GM12878 (cell line): ENCODE measurements around the gene TP53BP1. TPM values are rescaled to one million over a fixed set of nuclear protein-coding genes. Genes with fewer than 3 reads are reported as not detected.
"Not testable (repeated sequence)": the region's sequence is repeated elsewhere in the genome, so short reads cannot be mapped to it uniquely, and the experiment has no call there.

ENCODE experiments used
- ATAC-seq: fragments of 200-7000 bp; cut with Tn5 transposase; 3 replicates; pipeline ENCODE4 v1.9.1; 2020; ENCODE audit warnings: mild to moderate bottlenecking, moderate library complexity
- BruUV-seq: library from RNA; stranded (reverse); fragments of 400-500 nt; replicated peaks from 2 replicates; lab custom pipeline; 2021; lab: Mats Ljungman, UMichigan
- CTCF ChIA-PET: fragments of 300-600 bp; sonication (Branson Sonifier 250); formaldehyde crosslinking; extraction: SDS; loops from one replicate; lab custom pipeline; 2021; ENCODE audit warnings: inconsistent platforms; lab: Yijun Ruan, JAX
- POLR2A ChIA-PET: fragments of 350-600 bp; formaldehyde crosslinking; extraction: SDS; loops from one replicate; lab custom pipeline; 2021; ENCODE audit warnings: inconsistent platforms; lab: Charles Lee
- RAD21 ChIA-PET: fragments of 300-600 bp; sonication (Branson Sonifier 250); formaldehyde crosslinking; loops from one replicate; lab custom pipeline; 2023; ENCODE audit warnings: antibody characterized with exemption; ENCODE audit not compliant: unreplicated experiment; lab: Charles Lee
- SMC1A ChIA-PET: fragments of 300-600 bp; sonication (Branson Sonifier 250); formaldehyde crosslinking; loops from one replicate; lab custom pipeline; 2023; ENCODE audit not compliant: unreplicated experiment, uncharacterized antibody; lab: Charles Lee
- DNase-seq: peaks from one replicate; pipeline ENCODE4 v3.0.0-alpha.2; 2011; ENCODE audit warnings: low read depth, low spot score
- FAIRE-seq: peaks from 3 replicates; lab custom pipeline; 2011; peaks lifted over from hg19 to GRCh38; lab: Jason Lieb, UNC
- H2AFZ ChIP-seq: 2 replicates; pipeline ENCODE4 v1.6.0; 2011; ENCODE audit warnings: low read depth, low read length, control low read depth; ENCODE audit not compliant: control insufficient read depth
- H3K27ac ChIP-seq: 2 replicates; pipeline ENCODE4 v1.5.1; 2011; ENCODE audit warnings: control low read depth; ENCODE audit not compliant: control insufficient read depth, insufficient read depth
- H3K27me3 ChIP-seq, 2 experiments: replicated peaks in 1 of 2; 2 replicates each; pipeline versions ENCODE4 v1.6.0 to v1.6.1; 2011; ENCODE audit warnings: low read length in 1 of 2; ENCODE audit not compliant: control insufficient read depth in 2 of 2, insufficient read depth in 2 of 2
- H3K36me3 ChIP-seq, 2 experiments: 2 replicates each; pipeline ENCODE4 v1.5.1; 2011; ENCODE audit warnings: low read length in 1 of 2; ENCODE audit not compliant: control insufficient read depth in 2 of 2, insufficient read depth in 2 of 2
- H3K4me1 ChIP-seq: 2 replicates; pipeline ENCODE4 v1.6.1; 2011; ENCODE audit warnings: mild to moderate bottlenecking, low read length, moderate library complexity, mixed read lengths; ENCODE audit not compliant: control insufficient read depth, insufficient read depth
- H3K4me2 ChIP-seq: 2 replicates; pipeline ENCODE4 v1.6.0; 2011; ENCODE audit warnings: control low read depth; ENCODE audit not compliant: control insufficient read depth, insufficient read depth
- H3K4me3 ChIP-seq: fragments of 200-600 bp; sonication (generic); 2 replicates; pipeline ENCODE4 v1.5.1; 2016
- H3K79me2 ChIP-seq: 2 replicates; pipeline ENCODE4 v1.6.0; 2011; ENCODE audit warnings: low read length; ENCODE audit not compliant: control insufficient read depth, insufficient read depth
- H3K9ac ChIP-seq: 2 replicates; pipeline ENCODE4 v1.8.0; 2011; ENCODE audit warnings: low read length, control low read depth, mixed read lengths; ENCODE audit not compliant: control insufficient read depth, insufficient read depth
- H3K9me3 ChIP-seq: replicated peaks from 3 replicates; pipeline ENCODE4 v1.5.1; 2011; ENCODE audit warnings: mild to moderate bottlenecking, low read length; ENCODE audit not compliant: control insufficient read depth, insufficient read depth
- H4K20me1 ChIP-seq: 2 replicates; pipeline ENCODE4 v1.6.0; 2011; ENCODE audit not compliant: control insufficient read depth, insufficient read depth
- CHD1 ChIP-seq: IDR thresholded peaks from 2 replicates; pipeline ENCODE4 v1.6.1; 2012; ENCODE audit warnings: low read depth, low read length, improper control_type of control experiment
- SMARCA5 ChIP-seq: fragments of 450-650 bp; IDR thresholded peaks from 2 replicates; pipeline ENCODE4 v1.6.1; 2017; ENCODE audit warnings: mild to moderate bottlenecking
- SPI1 ChIP-seq: IDR thresholded peaks from 2 replicates; pipeline ENCODE4 v1.6.1; 2011; ENCODE audit warnings: low read depth, mild to moderate bottlenecking, low read length, moderate library complexity, borderline replicate concordance; ENCODE audit not compliant: insufficient read depth
- WGBS: methylation state at CpG from one replicate; pipeline ENCODE4 v1.1.6; 2016; ENCODE audit warnings: low lambda C conversion rate; ENCODE audit not compliant: insufficient replicate concordance, insufficient coverage; ENCODE audit errors: missing lambda C conversion rate; 5-methylcytosine and 5-hydroxymethylcytosine counted together
- in situ Hi-C: fragments of 300-500 bp; cut with MboI; formaldehyde crosslinking; loops from 9 replicates; pipeline ENCODE4 v1.14.3; 2018; ENCODE audit warnings: mixed read lengths
- intact Hi-C: fragments of 100-400 bp; cut with micrococcal nuclease; formaldehyde crosslinking; loops from one replicate; pipeline ENCODE4 v1.14.2; 2022; ENCODE audit not compliant: unreplicated experiment
- polyA plus RNA-seq, 11 experiments: library from polyadenylated mRNA; depleted of rRNA in 4 of 11; unstranded in 6 of 11; stranded (reverse) in 5 of 11; fragments of >200 nt; fragmentation: Nextera tagmentation in 4 of 11; fragmentation: Illumina TruSeq in 1 of 11; extraction: Ambion mirVana in 4 of 11; extraction: Trizol in 1 of 11; gene quantifications; 1 replicate in 1 of 11; 2 replicates in 10 of 11; pipeline versions ENCODE4 v1.2.1 to v1.2.3, GENCODE V29; 2011 to 2016; ENCODE audit warnings: inconsistent platforms in 2 of 11, missing spikeins in 2 of 11, low read depth in 1 of 11
- total RNA-seq, 4 experiments: library from RNA; depleted of rRNA in 3 of 4; stranded (reverse); fragments of >200 nt in 3 of 4; fragmentation: Illumina TruSeq in 1 of 4; extraction: Trizol in 1 of 4; gene quantifications; 2 replicates each; pipeline versions ENCODE4 v1.2.1 to v1.2.3, GENCODE V29; 2013 to 2021
- TF ChIP-seq, protein P1 (sequence below): fragments of 450-650 bp; IDR thresholded peaks from 2 replicates; pipeline ENCODE4 v1.6.1; 2016; ENCODE audit warnings: mild to moderate bottlenecking
- TF ChIP-seq, protein P2 (sequence below): IDR thresholded peaks from 2 replicates; pipeline ENCODE4 v1.6.1; 2011; ENCODE audit warnings: low read depth, mild to moderate bottlenecking, low read length, moderate library complexity, borderline replicate concordance; ENCODE audit errors: extremely low read depth

Gene TP53BP1
- total and polyA plus RNA-seq, 10 of the 15 experiments (the other 5 are each of a cell fraction or from before 2014, with no cell fraction given) = 6.2 to 50.2 (median 19.3) TPM

DNA sequence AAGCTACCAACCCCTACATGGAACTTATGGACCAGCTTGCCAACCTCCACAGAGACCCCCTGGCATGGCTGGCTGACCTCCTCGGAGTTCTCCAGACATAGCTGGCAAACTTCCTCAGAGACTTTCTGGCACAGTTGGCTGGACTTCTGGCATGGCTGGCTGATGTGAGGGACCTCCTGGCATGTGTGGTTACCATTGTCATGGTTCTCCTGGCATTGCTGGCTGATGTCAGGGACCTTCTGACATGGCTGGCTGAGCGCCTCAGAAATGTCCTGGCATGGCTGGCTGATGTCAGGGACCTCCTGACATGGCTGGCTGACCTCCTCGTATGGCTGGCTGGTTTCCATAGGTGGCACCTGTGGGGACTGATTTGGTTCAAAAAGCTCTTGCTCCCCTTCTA is 41.9 kb upstream of the TP53BP1 start:
- Histone ChIP-seq H3K4me2 (no peak overlapping the region), H3K4me3 (no peak overlapping the region), H3K9ac (no peak overlapping the region), H3K9me3 (no peaks in the 10 kb centered on the region), H4K20me1 (no peaks in the 10 kb centered on the region), H3K79me2 (no peaks in the 10 kb centered on the region), H3K27ac (no peak overlapping the region), H3K36me3 (peaks cover 0 to 3% of the 10 kb centered on the region in 2 experiments; a peak in 3 of 4 replicates), H3K4me1 (no peaks in the 10 kb centered on the region), H2AFZ (no peak overlapping the region), H3K27me3 (no peaks in the 10 kb centered on the region)
- SMC1A ChIA-PET = no interaction called here
- POLR2A ChIA-PET = no interaction called here
- WGBS = 45% methylated on average over 3 of the region's 3 CpGs
- in situ Hi-C loops = loop anchor here (10.0 kb wide), 1 partner anchor 70 kb away; no protein-coding TSS in a partner anchor
- RAD21 ChIA-PET = no interaction called here
- intact Hi-C loops = no loop called here
- DNase-seq (no peak), FAIRE-seq (no peak), ATAC-seq (no peak)
- TF ChIP-seq, protein P1, sequence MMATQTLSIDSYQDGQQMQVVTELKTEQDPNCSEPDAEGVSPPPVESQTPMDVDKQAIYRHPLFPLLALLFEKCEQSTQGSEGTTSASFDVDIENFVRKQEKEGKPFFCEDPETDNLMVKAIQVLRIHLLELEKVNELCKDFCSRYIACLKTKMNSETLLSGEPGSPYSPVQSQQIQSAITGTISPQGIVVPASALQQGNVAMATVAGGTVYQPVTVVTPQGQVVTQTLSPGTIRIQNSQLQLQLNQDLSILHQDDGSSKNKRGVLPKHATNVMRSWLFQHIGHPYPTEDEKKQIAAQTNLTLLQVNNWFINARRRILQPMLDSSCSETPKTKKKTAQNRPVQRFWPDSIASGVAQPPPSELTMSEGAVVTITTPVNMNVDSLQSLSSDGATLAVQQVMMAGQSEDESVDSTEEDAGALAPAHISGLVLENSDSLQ = no peak
- TF ChIP-seq SPI1 (no peak), SMARCA5 (no peak), CHD1 (no peak)
- TF ChIP-seq, protein P2, sequence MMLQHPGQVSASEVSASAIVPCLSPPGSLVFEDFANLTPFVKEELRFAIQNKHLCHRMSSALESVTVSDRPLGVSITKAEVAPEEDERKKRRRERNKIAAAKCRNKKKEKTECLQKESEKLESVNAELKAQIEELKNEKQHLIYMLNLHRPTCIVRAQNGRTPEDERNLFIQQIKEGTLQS = no peak
- CTCF ChIA-PET = no interaction called here
- no TSS peak for BruUV-seq

DNA sequence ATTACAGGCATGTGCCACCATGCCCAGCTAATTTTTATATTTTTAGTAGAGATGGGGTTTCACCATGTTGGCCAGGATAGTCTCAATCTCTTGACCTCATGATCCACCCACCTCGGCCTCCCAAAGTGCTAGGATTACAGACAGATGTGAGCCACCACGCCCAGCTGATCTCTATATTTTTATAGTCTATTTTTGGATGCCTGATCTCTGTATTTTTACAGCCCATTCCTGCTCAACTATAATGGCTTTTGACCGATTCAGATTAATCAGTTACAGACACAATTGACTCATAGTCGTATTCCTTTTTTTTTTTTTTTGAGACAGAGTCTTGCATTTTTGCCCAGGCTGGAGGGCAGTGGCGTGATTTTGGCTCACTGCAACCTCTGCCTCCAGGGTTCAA is 39.9 kb upstream of the TP53BP1 start:
- H4K20me1 ChIP-seq, H3K36me3 ChIP-seq, RAD21 ChIA-PET, FAIRE-seq, BruUV-seq, H3K27ac ChIP-seq, CTCF ChIA-PET, H2AFZ ChIP-seq, SMC1A ChIA-PET, H3K4me2 ChIP-seq, H3K27me3 ChIP-seq, ATAC-seq, DNase-seq, intact Hi-C loops, H3K79me2 ChIP-seq, H3K9ac ChIP-seq, H3K9me3 ChIP-seq, H3K4me1 ChIP-seq, H3K4me3 ChIP-seq, POLR2A ChIA-PET: not testable (repeated sequence)
- in situ Hi-C loops = loop anchor here (10.0 kb wide), 1 partner anchor 72 kb away; no protein-coding TSS in a partner anchor
- WGBS = 89% methylated on average over 5 of the region's 5 CpGs
